SW 1271 (cell line): ENCODE results near the gene PSTK.

Experiments used
- DNase-seq, 2 experiments: peaks; one replicate each; lab custom pipeline; 2025; lab: John Stamatoyannopoulos, UW

Gene PSTK

GRCh38 chr10:123019941-123020703 lies 39.9 kb downstream of the PSTK start:
- DNase-seq, result no peak

- DNase-seq, result peak in 1 of 2 experiments; percentile 7
Measured at GRCh38 chr10:123021517-123021916, 41.3 kb downstream of the PSTK start.

GRCh38 chr10:123024540-123024939 lies 44.3 kb downstream of the PSTK start:
- no peak for DNase-seq

GRCh38 chr10:123026302-123026701 lies 46.1 kb downstream of the PSTK start:
- DNase-seq, result no peak

- DNase-seq, result no peak
Measured at GRCh38 chr10:123027861-123028260, 47.7 kb downstream of the PSTK start.

GRCh38 chr10:123031124-123031523 lies 50.9 kb downstream of the PSTK start:
- no peak for DNase-seq

GRCh38 chr10:123034332-123034731 lies 54.1 kb downstream of the PSTK start:
- DNase-seq, result no peak

GRCh38 chr10:123035467-123036086 lies 55.4 kb downstream of the PSTK start:
- no peak for DNase-seq

GRCh38 chr10:123038782-123039631 lies 58.8 kb downstream of the PSTK start:
- no peak for DNase-seq

- no peak for DNase-seq
Measured at GRCh38 chr10:123039632-123039930, 59.4 kb downstream of the PSTK start.
